EH (cell line): Measurements from ENCODE around the gene UFD1.

Source experiments
- DNase-seq: peaks from one replicate; pipeline ENCODE4 v3.0.0-alpha.2; 2015; ENCODE audit warnings: low read depth

Gene UFD1

GRCh38 chr22:19470010-19470409, 9.0 kb downstream of the UFD1 start:
- no peak for DNase-seq

- no peak for DNase-seq
Observed at GRCh38 chr22:19469421-19469820, 9.6 kb downstream of the UFD1 start.

GRCh38 chr22:19467912-19468311, 11.1 kb downstream of the UFD1 start:
- no peak for DNase-seq

- no peak for DNase-seq
Observed at GRCh38 chr22:19466848-19467752, 11.9 kb downstream of the UFD1 start.

GRCh38 chr22:19466126-19466716, 12.8 kb downstream of the UFD1 start:
- DNase-seq = no peak

GRCh38 chr22:19464975-19465374, 14.0 kb downstream of the UFD1 start:
- DNase-seq = no peak

- DNase-seq = no peak
Observed at GRCh38 chr22:19464546-19464945, 14.4 kb downstream of the UFD1 start.

GRCh38 chr22:19463491-19464469, 15.2 kb downstream of the UFD1 start:
- peak; percentile 92 for DNase-seq

GRCh38 chr22:19463008-19463407, 16.0 kb downstream of the UFD1 start:
- DNase-seq = no peak

- no peak for DNase-seq
Observed at GRCh38 chr22:19461506-19461905, 17.5 kb downstream of the UFD1 start.

- DNase-seq = peak; percentile 32
Observed at GRCh38 chr22:19460036-19460435, 19.0 kb downstream of the UFD1 start.

GRCh38 chr22:19457828-19458428, 21.1 kb downstream of the UFD1 start:
- no peak for DNase-seq

GRCh38 chr22:19456541-19456940, 22.5 kb downstream of the UFD1 start:
- no peak for DNase-seq

GRCh38 chr22:19455585-19456370, 23.2 kb downstream of the UFD1 start:
- DNase-seq = peak; percentile 31

- no peak for DNase-seq
Observed at GRCh38 chr22:19455033-19455432, 24.0 kb downstream of the UFD1 start.

GRCh38 chr22:19454156-19454555, 24.8 kb downstream of the UFD1 start:
- DNase-seq = no peak

- DNase-seq = no peak
Observed at GRCh38 chr22:19453718-19454117, 25.3 kb downstream of the UFD1 start.

GRCh38 chr22:19451570-19451969, 27.4 kb downstream of the UFD1 start:
- no peak for DNase-seq

- no peak for DNase-seq
Observed at GRCh38 chr22:19450363-19451175, 28.4 kb downstream of the UFD1 start.

GRCh38 chr22:19449422-19449767, 29.6 kb downstream of the UFD1 start:
- DNase-seq = no peak
